ENCODE data around the gene ERAL1. TPM values are rescaled to one million over a fixed set of nuclear protein-coding genes. Genes with fewer than 3 reads are reported as not detected.

The ERAL1 gene
- total RNA-seq, 1 donor, result 30.4 TPM

GRCh38 chr17:28910534-28910933, 55.7 kb downstream of the ERAL1 start:
- no peak for DNase-seq (ENCODE audit: insufficient read length, low spot score, missing footprints)
- Histone ChIP-seq H3K36me3 (ENCODE audit: insufficient read depth, low read length) (peaks cover 96% of the 10 kb centered on the region), H4K20me1 (ENCODE audit: insufficient read depth, low read length) (peaks cover 17% of the 10 kb centered on the region), H3K27me3 (ENCODE audit: insufficient read depth, low read length) (no peaks in the 10 kb centered on the region), H3K4me2 (ENCODE audit: insufficient read depth, low read length) (no peak overlapping the region), H3K79me2 (ENCODE audit: insufficient read depth, low read length) (peaks cover 2% of the 10 kb centered on the region), H2AFZ (ENCODE audit: low read length) (no peak overlapping the region), H3K4me3 (ENCODE audit: insufficient read depth, low read length) (no peak overlapping the region), H3K4me1 (ENCODE audit: insufficient read depth, low read length) (peaks cover 9% of the 10 kb centered on the region), H3K9me3 (ENCODE audit: low read depth, low read length) (no peaks in the 10 kb centered on the region), H3K27ac (ENCODE audit: low read depth, low read length) (no peak overlapping the region)
- no peak for TF ChIP-seq CTCF (IDR thresholded peaks at IDR 0.05; ENCODE audit: extremely low read depth, low read depth, low read length)

Small RNA genes lying within 50 kb of the gene (small RNA-seq; reads per million reads assigned to genes)
- not detected for gene RF00019

Other genes with a start within 250 kb of the ERAL1 start
- 4.1 and 4.3 TPM in 2 replicates for gene RSKR, start 240.8 kb upstream of the ERAL1 start, total RNA-seq
- 170 and 171 TPM in 2 replicates for gene BLTP2, start 209.9 kb upstream of the ERAL1 start, total RNA-seq
- gene SDF2, start 193.1 kb upstream of the ERAL1 start, total RNA-seq, result 37.4 and 40.9 TPM in 2 replicates
- 47.4 and 54.2 TPM in 2 replicates for gene SUPT6H, start 192.8 kb upstream of the ERAL1 start, total RNA-seq
- 0.36 and 0.88 TPM in 2 replicates for gene PROCA1, start 143.1 kb upstream of the ERAL1 start, total RNA-seq
- 176 and 186 TPM in 2 replicates for gene RAB34, start 137.1 kb upstream of the ERAL1 start, total RNA-seq
- gene RPL23A, start 135.0 kb upstream of the ERAL1 start, total RNA-seq, result 428 and 494 TPM in 2 replicates
- 3.2 and 4.0 TPM in 2 replicates for gene TLCD1, start 128.8 kb upstream of the ERAL1 start, total RNA-seq
- gene NEK8, start 126.2 kb upstream of the ERAL1 start, total RNA-seq, result 6.2 and 7.2 TPM in 2 replicates
- gene TRAF4, start 111.0 kb upstream of the ERAL1 start, total RNA-seq, result 36.8 and 47.0 TPM in 2 replicates
- gene FAM222B, start 12.2 kb upstream of the ERAL1 start, total RNA-seq, result 4.4 and 5.1 TPM in 2 replicates
- 32.1 and 35.1 TPM in 2 replicates for gene FLOT2, start 42.7 kb downstream of the ERAL1 start, total RNA-seq
- 4.7 and 6.2 TPM in 2 replicates for gene DHRS13, start 48.1 kb downstream of the ERAL1 start, total RNA-seq
- gene PHF12, start 96.5 kb downstream of the ERAL1 start, total RNA-seq, result 20.3 and 26.8 TPM in 2 replicates
- not detected in 2 replicates for gene SEZ6, start 151.0 kb downstream of the ERAL1 start, total RNA-seq
- 1.4 and 1.8 TPM in 2 replicates for gene PIPOX, start 188.1 kb downstream of the ERAL1 start, total RNA-seq

Measured in osteoblast (primary cell).